Effector memory CD4-positive, alpha-beta T cell (primary cell): Measurements from ENCODE around the gene ITGA7.

ENCODE experiments used
- DNase-seq, 3 donors: peaks; one replicate each; pipeline ENCODE4 v3.0.0-alpha.2; 2020
- H3K27ac ChIP-seq: 2 replicates; pipeline ENCODE4 v1.7.0; 2013; ENCODE audit warnings: mild to moderate bottlenecking, low read length, moderate library complexity; ENCODE audit not compliant: insufficient read depth, poor library complexity, severe bottlenecking
- H3K27me3 ChIP-seq: replicated peaks from 2 replicates; pipeline ENCODE4 v1.7.0; 2013; ENCODE audit warnings: mild to moderate bottlenecking, low read length; ENCODE audit not compliant: insufficient read depth, control insufficient read depth, poor library complexity, severe bottlenecking
- H3K36me3 ChIP-seq: 2 replicates; pipeline ENCODE4 v1.7.0; 2013; ENCODE audit warnings: mild to moderate bottlenecking, low read length, moderate library complexity; ENCODE audit not compliant: control insufficient read depth, insufficient read depth
- H3K4me1 ChIP-seq: 2 replicates; pipeline ENCODE4 v1.7.0; 2013; ENCODE audit warnings: low read length, mild to moderate bottlenecking; ENCODE audit not compliant: control insufficient read depth, insufficient read depth, poor library complexity, severe bottlenecking
- H3K4me3 ChIP-seq: 2 replicates; pipeline ENCODE4 v1.7.0; 2013; ENCODE audit warnings: low read length, low read depth, mild to moderate bottlenecking; ENCODE audit not compliant: insufficient read depth, poor library complexity, severe bottlenecking
- H3K9me3 ChIP-seq: 2 replicates; pipeline ENCODE4 v1.7.0; 2013; ENCODE audit warnings: mild to moderate bottlenecking, low read length, moderate library complexity; ENCODE audit not compliant: control insufficient read depth
- total RNA-seq, 3 donors: gene quantifications; one replicate each; lab custom pipeline; 2026; lab: John Stamatoyannopoulos, UW

Gene ITGA7, protein sequence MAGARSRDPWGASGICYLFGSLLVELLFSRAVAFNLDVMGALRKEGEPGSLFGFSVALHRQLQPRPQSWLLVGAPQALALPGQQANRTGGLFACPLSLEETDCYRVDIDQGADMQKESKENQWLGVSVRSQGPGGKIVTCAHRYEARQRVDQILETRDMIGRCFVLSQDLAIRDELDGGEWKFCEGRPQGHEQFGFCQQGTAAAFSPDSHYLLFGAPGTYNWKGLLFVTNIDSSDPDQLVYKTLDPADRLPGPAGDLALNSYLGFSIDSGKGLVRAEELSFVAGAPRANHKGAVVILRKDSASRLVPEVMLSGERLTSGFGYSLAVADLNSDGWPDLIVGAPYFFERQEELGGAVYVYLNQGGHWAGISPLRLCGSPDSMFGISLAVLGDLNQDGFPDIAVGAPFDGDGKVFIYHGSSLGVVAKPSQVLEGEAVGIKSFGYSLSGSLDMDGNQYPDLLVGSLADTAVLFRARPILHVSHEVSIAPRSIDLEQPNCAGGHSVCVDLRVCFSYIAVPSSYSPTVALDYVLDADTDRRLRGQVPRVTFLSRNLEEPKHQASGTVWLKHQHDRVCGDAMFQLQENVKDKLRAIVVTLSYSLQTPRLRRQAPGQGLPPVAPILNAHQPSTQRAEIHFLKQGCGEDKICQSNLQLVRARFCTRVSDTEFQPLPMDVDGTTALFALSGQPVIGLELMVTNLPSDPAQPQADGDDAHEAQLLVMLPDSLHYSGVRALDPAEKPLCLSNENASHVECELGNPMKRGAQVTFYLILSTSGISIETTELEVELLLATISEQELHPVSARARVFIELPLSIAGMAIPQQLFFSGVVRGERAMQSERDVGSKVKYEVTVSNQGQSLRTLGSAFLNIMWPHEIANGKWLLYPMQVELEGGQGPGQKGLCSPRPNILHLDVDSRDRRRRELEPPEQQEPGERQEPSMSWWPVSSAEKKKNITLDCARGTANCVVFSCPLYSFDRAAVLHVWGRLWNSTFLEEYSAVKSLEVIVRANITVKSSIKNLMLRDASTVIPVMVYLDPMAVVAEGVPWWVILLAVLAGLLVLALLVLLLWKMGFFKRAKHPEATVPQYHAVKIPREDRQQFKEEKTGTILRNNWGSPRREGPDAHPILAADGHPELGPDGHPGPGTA
- total RNA-seq, result 1.0 to 1.5 (median 1.4) reads per million in 3 donors

DNA sequence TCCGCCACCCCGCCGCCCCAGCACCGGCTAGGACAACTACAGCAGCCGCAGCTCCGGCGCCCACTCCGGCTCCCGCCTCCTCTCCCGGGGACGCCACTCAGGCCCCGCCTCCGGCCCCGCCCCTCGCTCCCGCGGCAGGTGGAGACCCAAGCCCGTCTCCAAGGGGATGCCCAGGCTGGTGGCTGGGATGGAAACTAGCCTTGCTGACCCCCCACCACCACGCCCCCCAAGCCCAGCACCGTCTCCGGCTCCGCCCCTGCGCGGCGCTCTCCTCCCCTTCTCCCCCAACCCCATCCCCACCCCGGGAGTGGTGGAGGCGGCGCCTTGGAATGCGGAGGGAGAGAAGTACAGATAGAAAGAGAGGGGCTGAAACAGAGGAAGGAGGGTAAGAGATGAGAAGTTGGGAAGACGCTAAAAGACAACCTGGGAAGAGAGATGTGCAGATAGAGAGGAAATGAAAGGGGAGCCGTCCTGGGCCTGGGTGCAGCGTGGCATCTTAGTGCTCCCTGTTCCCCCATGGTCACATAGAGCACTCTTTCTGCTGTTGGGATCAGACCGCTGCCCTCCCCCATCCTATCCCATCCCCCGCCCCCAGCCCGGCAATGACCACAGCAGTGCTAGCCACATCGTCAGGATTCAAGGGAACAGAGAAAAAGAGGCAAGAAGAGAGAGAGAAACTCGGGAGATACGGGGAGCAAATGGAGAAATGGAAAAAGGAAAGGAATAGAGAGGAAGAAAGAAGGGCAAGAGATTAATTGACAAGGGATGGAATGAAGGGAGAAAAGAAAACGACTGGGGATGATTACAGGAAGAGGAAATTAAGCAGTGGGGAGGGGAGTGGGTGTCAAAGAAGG is at the start of gene ITGA7:
Gene ITGA7 (minus strand): TSS at position 64 of the 854 bp plus-strand sequence. CDS start 222 bp downstream, outside the sequence.
- H3K4me3 ChIP-seq, result peak within 1 kb of the TSS; percentile 56
- H3K4me1 ChIP-seq, result peaks cover 16% of the 10 kb centered on the region
- H3K36me3 ChIP-seq, result no peaks in the 10 kb centered on the region
- no peak within 1 kb of the TSS for H3K27ac ChIP-seq
- no peaks in the 10 kb centered on the region for H3K9me3 ChIP-seq
- H3K27me3 ChIP-seq, result peaks cover 7% of the 10 kb centered on the region
- peak; percentile 43 to 65 (median 48) for DNase-seq

DNA sequence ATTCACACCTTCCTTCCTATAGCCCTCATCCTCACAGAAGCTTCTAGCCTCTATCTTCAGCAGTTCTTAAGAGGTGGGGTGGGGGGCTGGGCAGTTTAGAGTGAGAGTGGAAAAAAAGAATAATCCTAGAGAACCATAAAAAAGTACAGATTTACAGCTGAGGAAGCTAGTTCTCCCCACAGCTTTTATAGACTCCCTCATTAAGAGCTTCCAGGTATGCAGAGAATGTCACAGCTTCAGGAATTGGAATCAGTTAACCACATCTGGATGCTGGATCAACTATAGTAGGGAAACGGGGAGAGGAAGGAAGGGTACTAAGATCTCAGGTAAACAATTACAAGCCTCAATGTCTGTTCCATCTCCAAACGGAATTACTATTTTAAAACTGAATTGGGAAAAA is 47.5 kb upstream of the ITGA7 start:
- no peaks in the 10 kb centered on the region for H3K4me1 ChIP-seq
- H3K9me3 ChIP-seq, result no peaks in the 10 kb centered on the region
- no peaks in the 10 kb centered on the region for H3K27me3 ChIP-seq
- no peak for DNase-seq
- no peak overlapping the region for H3K27ac ChIP-seq
- no peak overlapping the region for H3K4me3 ChIP-seq
- peaks cover 67% of the 10 kb centered on the region for H3K36me3 ChIP-seq

DNA sequence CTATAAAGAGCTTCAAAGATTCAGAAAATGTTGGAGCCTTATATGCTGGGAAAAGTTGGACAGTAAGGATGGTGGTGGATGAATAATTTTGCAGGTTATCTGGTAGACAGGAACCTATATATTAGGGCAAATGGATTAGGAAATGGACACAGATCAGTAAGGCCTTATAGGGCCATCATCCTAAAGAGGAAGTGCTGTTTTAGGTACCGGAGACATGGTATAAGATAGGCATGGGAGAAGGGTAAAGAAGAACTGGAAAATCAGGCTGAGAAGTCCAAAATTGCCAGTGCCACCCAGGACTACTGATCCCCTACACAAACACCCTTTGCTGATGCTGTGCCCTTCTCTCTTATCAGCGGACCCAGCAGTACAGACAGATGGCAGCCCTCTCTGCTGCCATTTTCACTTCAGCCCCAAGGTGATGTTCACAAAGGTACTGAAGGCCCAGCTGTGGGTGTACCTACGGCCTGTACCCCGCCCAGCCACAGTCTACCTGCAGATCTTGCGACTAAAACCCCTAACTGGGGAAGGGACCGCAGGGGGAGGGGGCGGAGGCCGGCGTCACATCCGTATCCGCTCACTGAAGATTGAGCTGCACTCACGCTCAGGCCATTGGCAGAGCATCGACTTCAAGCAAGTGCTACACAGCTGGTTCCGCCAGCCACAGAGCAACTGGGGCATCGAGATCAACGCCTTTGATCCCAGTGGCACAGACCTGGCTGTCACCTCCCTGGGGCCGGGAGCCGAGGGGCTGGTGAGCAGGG is 40.7 kb upstream of the ITGA7 start:
- no peaks in the 10 kb centered on the region for H3K27me3 ChIP-seq
- H3K4me3 ChIP-seq, result no peak overlapping the region
- H3K36me3 ChIP-seq, result peaks cover 31% of the 10 kb centered on the region
- DNase-seq, result no peak
- H3K27ac ChIP-seq, result no peak overlapping the region
- H3K4me1 ChIP-seq, result peaks cover 6% of the 10 kb centered on the region
- no peaks in the 10 kb centered on the region for H3K9me3 ChIP-seq

DNA sequence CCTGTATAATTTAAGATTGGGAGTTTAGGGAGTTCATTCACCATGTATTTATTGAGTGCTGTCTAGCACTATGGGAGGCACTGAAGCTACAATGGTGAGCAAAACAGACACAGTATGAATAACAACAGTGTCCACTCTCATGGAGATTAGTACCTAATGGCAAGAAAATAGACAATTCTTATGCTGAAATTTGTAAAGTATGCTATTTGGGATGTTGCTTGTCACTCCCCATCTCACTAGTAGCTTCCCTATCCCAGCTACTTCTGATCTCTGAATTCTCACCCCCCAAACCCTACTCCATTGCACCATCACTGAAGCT is 39.2 kb upstream of the ITGA7 start:
- Histone ChIP-seq H3K4me3 (no peak overlapping the region), H3K4me1 (peaks cover 10% of the 10 kb centered on the region), H3K9me3 (no peaks in the 10 kb centered on the region), H3K27ac (no peak overlapping the region), H3K36me3 (peaks cover 19% of the 10 kb centered on the region), H3K27me3 (no peaks in the 10 kb centered on the region)
- DNase-seq, result no peak

GRCh38 chr12:55746174-55746912 is 38.6 kb upstream of the ITGA7 start:
- H3K4me1 ChIP-seq, result peaks cover 10% of the 10 kb centered on the region

GRCh38 chr12:55745361-55746173 is 37.9 kb upstream of the ITGA7 start:
- no peaks in the 10 kb centered on the region for H3K27me3 ChIP-seq
- no peak overlapping the region for H3K4me3 ChIP-seq
- H3K4me1 ChIP-seq, result peaks cover 10% of the 10 kb centered on the region
- no peak overlapping the region for H3K27ac ChIP-seq
- H3K36me3 ChIP-seq, result peaks cover 6% of the 10 kb centered on the region
- no peak for DNase-seq
- H3K9me3 ChIP-seq, result no peaks in the 10 kb centered on the region

More at GRCh38 chr12:55746174-55746912, 38.6 kb upstream of the ITGA7 start:
- no peaks in the 10 kb centered on the region for H3K27me3 ChIP-seq
- no peaks in the 10 kb centered on the region for H3K9me3 ChIP-seq
- DNase-seq, result no peak
- H3K4me3 ChIP-seq, result no peak overlapping the region
- H3K36me3 ChIP-seq, result peaks cover 14% of the 10 kb centered on the region
- no peak overlapping the region for H3K27ac ChIP-seq

DNA sequence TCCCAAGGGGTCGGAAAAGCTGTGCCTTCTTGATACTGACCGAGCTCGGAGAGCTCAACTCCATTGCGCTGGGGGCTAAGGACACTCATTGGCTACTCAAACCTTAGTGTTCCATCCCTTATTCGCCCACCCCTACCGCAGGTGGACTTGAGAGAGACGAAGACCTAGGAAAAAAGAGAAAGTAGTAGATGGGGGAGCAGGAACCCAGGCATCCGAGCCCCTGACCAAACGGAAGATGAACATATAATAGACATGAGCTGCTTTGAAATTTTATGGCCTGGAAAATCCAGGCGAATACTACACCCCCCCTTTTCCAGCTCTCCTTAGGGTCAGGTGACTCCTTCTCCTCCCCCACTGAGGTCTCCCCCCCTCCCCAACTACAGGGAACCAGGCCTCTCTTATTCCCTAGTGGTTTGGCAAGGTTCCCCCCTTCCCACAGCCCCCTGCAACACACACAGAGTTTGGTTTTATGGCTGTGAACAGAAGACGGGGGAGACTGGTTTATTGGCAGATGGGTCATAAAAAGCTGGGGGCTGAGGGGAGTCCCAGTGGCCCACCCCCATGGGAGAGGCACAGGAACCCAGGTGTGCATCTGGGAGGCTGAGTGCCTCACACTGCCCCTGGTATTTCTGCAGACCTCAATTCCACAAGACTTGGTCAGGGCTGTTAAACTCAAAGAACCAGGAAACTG is 36.8 kb upstream of the ITGA7 start:
- peaks cover 1% of the 10 kb centered on the region for H3K36me3 ChIP-seq
- DNase-seq, result no peak
- H3K27me3 ChIP-seq, result no peaks in the 10 kb centered on the region
- H3K4me1 ChIP-seq, result peaks cover 10% of the 10 kb centered on the region
- H3K27ac ChIP-seq, result peak overlapping the region; percentile 47
- peak overlapping the region; percentile 70 for H3K4me3 ChIP-seq
- H3K9me3 ChIP-seq, result no peaks in the 10 kb centered on the region
